NCI-H128 (cell line): Measurements from ENCODE around the gene TIMP2.
"Not testable (repeated sequence)": the region's sequence is repeated elsewhere in the genome, so short reads cannot be mapped to it uniquely, and the experiment has no call there.

Experiments
- DNase-seq: peaks from one replicate; lab custom pipeline; 2025; ENCODE audit not compliant: unreplicated experiment; lab: John Stamatoyannopoulos, UW

Gene TIMP2

GRCh38 chr17:78908426-78908825 is 16.8 kb downstream of the TIMP2 start:
- DNase-seq: no peak

GRCh38 chr17:78905541-78905940 is 19.6 kb downstream of the TIMP2 start:
- DNase-seq: no peak

GRCh38 chr17:78905116-78905515 is 20.1 kb downstream of the TIMP2 start:
- DNase-seq: no peak

- no peak for DNase-seq
Measured at GRCh38 chr17:78904371-78904770, 20.8 kb downstream of the TIMP2 start.

GRCh38 chr17:78903101-78903779 is 21.9 kb downstream of the TIMP2 start, which contains the start of gene CEP295NL:
CEP295NL (minus strand) TSS chr17:78903201; CDS start chr17:78901828, 1,373 bp downstream.
- DNase-seq: no peak

GRCh38 chr17:78902231-78902630 is 23.0 kb downstream of the TIMP2 start:
- DNase-seq: not testable (repeated sequence)

GRCh38 chr17:78901806-78902205 is 23.4 kb downstream of the TIMP2 start:
- DNase-seq: no peak

GRCh38 chr17:78900816-78901215 is 24.4 kb downstream of the TIMP2 start:
- DNase-seq: no peak

GRCh38 chr17:78899361-78900260 is 25.6 kb downstream of the TIMP2 start:
- no peak for DNase-seq

GRCh38 chr17:78898947-78899346 is 26.2 kb downstream of the TIMP2 start:
- no peak for DNase-seq

GRCh38 chr17:78898075-78898836 is 26.9 kb downstream of the TIMP2 start:
- DNase-seq: no peak

GRCh38 chr17:78897664-78898047 is 27.5 kb downstream of the TIMP2 start:
- no peak for DNase-seq

- no peak for DNase-seq
Measured at GRCh38 chr17:78896834-78897663, 28.1 kb downstream of the TIMP2 start.

- no peak for DNase-seq
Measured at GRCh38 chr17:78896091-78896833, 28.9 kb downstream of the TIMP2 start.

- no peak for DNase-seq
Measured at GRCh38 chr17:78895322-78895721, 29.9 kb downstream of the TIMP2 start.

GRCh38 chr17:78893684-78894083 is 31.5 kb downstream of the TIMP2 start:
- no peak for DNase-seq

GRCh38 chr17:78892936-78893379 is 32.2 kb downstream of the TIMP2 start:
- DNase-seq: no peak

- DNase-seq: no peak
Measured at GRCh38 chr17:78892520-78892919, 32.7 kb downstream of the TIMP2 start.

GRCh38 chr17:78892062-78892456 is 33.1 kb downstream of the TIMP2 start:
- DNase-seq: no peak
